Activated CD4-positive, CD25-positive, alpha-beta regulatory T cell treated with anti-CD3 and anti-CD28 coated beads, Interleukin-2, amount 50 U/mL, for 24 hours (primary cell): ENCODE results near the gene EPB41L5.
"Not testable (repeated sequence)": the region's sequence is repeated elsewhere in the genome, so short reads cannot be mapped to it uniquely, and the experiment has no call there.

ENCODE experiments used
- ATAC-seq, 2 donors: fragments of 150-1000 bp; cut with Tn5 transposase; one replicate each; pipeline ENCODE4 v1.10.0; 2021; ENCODE audit warnings: mild to moderate bottlenecking in 1 of 2, moderate library complexity in 1 of 2

EPB41L5 gene

DNA sequence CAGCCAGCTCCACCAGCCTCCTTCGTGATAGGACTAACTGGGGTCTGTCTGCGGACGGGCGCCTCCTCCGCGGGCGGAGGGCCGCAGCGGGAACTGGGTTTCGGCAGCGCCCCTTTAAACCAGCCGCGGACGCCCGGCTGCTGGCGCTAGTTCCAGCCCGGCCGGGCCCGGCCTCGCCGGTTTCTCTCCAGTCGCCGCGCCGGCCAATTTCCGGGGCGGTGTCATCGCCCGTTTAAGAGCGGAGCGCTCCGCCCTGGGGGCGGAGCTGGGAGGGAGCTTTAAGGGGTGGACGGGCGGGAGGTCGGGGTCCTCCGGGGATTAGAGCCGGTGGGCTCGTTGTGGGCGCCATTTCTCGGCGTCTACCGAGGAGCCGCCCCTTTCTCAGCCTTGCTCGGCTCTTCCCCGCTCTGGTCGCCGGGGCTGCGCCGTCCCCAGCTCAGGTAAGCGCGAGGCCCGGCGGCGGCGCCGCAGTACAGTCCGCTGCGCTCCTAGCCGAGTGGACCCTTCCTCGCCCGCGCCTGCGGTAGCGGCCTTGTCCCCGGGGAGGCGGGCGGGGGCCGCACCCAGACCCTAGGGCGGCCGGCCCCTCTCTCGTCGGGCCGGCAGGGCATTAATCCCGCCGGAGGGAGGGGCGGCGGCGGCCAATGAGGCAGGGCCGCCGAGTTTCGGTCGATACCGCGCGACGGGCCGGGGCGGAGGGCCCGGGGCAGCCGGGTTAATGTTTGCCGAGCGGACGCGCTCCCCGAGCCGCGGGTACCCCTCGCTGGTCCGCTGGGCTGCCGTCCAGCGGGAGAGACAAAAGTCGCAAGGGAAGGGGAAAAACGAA is at the start of gene EPB41L5:
EPB41L5 (plus strand) TSS at position 307 of the 826 bp plus-strand sequence. CDS start 6,008 bp downstream, outside the sequence.
- peak; percentile 93 to 94 for ATAC-seq

DNA sequence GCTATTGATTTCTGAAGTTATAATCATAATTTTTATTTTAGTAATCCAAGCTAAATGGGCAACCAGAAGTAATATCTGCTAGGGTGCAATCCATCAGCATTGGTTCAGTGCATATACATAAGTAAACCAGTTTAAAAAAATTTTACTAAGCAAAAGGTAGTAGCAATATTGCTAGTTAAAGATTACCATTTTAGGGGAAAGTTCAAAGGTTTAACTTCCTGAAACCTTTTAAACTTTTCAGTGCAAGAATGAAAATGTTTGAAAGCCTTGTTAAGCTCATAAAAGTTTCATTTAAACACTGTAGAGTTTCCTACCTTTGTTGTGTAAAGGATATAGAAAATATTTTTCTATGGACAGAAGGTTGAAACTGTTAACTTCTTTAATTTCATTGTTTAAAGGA is 31.0 kb upstream of the EPB41L5 start:
- ATAC-seq: no peak

DNA sequence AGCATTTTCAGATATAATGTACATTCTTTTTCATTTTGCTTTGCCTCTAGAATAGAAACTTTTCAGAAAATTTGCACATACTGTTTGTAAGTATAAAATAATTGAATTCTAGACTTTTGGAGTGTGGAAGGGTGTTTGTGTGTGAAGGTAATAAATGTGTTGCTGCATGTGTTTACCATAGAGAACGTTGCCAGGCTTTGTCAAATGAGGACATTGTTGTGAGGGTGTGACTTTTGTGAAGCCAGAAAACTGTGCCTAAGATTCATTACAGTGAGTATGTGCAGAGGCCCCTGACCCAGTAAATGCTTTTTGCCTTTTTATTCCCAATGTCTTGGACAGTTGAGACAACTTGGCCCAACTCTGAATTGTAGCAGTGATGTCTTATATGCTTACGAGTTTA is 30.4 kb upstream of the EPB41L5 start:
- no peak for ATAC-seq

DNA sequence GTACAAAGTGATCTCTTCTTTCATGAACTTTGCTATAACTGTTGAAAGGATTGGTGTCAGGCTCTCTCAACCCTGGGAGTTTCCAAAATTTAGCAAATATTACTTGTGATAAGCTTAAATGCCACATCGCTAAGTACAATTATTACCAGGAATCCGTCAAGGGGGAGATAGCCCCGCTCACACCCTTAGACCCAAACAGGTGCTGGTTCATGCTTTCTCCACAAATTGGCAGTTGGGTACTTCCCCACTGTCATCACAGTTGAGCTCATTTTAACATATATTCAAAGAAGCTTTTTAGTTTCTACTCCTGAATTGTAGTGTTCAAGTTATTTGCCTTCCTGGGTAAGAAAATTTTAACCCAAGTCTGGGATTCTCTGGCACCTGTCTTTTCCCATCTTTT is 29.8 kb upstream of the EPB41L5 start:
- peak; percentile 56 to 62 for ATAC-seq

DNA sequence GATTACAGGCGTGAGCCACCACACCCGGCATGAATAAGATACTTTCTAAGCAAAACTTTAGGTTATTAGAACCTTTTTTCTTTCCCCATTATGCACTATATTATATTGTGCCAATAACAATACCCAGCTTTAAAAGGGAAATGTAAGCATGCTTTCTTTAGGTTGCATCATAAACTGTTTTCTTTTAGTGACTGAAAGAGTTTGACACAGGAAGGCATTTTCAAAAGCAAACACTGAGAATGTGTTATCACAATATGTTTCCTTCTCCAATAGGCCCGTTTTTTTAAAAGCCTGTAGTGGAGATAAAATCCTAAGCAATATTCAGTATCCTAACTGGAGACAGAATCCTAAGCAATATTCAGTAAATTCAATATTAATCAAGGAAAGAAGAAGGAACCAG is 16.7 kb upstream of the EPB41L5 start:
- no peak for ATAC-seq

DNA sequence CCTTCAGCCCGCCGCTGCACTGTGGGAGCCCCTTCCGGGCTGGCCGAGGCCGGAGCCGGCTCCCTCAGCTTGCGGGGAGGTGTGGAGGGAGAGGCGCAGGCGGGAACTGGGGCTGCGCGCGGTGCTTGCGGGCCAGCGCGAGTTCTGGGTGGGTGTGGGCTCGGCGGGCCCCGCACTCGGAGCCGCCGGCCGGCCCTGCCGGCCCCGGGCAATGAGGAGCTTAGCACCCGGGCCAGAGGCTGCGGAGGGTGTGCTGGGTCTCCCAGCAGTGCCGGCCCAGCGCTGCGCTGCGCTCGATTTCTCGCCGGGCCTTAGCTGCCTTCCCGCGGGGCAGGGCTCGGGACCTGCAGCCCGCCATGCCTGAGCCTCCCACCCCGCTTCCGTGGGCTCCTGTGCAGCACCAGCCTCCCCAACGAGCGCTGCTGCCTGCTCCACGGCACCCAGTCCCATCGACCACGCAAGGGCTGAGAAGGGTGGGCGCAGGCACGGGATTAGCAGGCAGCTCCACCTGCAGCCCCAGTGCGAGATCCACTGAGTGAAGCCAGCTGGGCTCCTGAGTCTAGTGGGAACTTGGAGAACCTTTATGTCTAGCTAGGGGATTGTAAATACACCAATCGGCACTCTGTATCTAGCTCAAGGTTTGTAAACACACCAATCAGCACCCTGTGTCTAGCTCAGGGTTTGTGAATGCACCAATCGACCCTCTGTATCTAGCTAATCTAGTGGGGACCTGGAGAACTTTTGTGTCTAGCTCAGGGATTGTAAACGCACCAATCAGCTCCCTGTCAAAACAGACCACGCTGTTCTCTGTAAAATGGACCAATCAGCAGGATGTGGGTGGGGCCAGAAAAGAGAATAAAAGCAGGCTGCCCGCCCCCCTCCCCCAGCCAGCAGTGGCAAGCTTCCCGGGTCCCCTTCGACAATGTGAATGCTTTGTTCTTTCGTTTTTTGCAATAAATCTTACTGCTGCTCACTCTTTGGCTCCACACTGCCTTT is 15.7 kb upstream of the EPB41L5 start:
- not testable (repeated sequence) for ATAC-seq

DNA sequence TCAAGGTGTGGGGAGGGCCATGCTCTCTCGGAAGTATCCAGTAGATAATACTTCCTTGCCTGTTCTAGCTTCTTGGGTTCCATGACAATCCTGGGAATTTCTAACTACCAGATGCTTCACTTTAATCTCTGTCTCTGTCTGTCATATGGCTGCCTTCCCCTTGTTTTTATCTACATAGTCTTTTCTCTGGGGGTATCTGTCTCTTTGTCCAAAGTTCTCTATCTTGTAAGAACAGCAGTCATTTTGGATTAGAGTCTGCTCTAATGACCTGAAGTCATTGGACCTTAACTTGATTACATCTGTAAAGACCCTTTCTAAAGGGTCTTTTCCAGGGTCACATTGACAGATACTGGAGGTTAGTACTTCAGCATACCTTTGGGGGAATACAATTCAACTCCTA is 11.4 kb upstream of the EPB41L5 start:
- ATAC-seq: no peak

DNA sequence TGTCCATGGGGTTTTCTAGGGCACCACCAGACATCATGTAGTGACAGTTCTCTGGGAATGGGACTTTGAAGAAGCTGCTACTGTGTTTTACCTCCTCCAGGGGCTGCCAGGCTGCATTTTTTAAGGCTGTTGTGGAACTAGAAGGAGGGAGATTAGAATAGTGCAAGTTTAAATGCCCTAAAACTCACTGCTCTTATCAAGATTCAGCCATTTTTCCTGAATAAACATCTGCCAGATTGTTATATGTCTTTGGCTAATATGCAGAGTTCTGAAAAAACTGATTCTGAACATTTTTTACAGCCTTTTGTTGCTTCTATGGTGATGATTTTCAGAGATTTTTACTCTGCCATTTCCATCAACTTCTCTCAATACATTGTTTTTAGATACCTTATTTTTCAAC is 8.6 kb upstream of the EPB41L5 start:
- no peak for ATAC-seq

DNA sequence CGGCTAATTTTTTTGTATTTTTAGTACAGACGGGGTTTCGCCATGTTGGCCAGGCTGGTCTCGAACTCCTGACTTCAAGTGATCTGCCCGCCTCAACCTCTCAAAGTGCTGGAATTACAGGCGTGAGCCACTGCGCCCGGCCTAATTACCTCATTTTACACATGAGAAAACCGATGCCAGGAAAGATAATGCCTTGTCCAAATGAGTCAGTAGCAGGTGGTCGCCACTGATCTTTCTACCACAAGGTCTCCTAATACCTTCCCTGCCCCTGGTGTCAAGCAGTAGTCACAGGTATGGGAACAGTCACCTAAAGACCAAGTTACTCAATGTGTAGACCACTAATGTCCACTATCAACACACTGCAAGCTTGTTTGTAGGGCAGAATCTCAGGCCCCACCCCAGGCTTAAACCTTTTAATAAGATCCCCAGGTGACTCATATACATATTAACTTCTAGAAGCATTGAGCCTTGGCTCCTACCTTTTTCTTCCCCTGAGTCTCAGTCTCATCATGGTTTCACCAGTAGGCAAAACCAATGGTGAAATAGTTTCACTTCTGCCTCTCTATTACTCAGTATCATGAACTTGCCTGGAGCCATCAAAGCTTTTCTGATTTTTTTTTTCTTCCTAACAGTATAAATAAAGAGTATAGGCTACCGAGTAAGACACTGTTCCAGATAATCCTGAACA is 6.9 kb upstream of the EPB41L5 start:
- ATAC-seq: peak; percentile 59 to 60

DNA sequence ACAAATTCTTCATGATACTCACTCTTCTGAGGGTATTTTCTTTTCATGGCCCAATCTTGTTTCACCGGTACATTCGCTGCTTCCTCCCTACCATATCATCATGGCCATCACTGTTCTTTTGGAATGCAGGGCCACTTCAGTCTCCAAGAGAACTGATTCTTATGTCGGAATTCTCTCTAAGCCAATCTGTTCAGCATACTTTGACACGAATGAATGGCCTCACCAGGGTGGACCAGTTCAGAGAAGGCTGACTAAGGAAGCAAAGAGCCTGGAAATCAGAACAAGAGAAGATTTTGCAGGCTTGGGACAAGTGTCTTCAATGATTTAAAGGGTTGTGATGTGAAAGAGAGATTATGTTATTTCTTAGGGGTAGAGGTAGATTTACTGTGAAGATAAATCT is 5.0 kb upstream of the EPB41L5 start:
- no peak for ATAC-seq

DNA sequence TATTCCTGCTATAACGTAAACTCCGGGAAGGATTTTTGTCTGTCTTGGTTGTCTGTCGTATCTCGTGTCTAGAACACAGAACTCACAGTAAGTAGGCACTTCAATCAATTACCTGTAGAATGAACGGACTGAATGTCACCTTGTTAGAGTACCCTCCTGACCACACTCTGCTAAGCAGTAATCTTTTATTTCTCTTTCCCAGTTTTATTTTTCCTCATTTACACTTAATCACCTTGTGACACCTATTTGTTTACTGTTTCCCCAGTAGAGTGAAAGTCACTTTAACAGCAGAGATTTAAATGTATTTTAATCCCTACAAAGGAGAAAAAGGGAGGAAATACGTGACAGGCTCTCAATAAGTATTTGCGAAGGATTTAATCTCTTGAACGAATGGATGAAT is 514 bp upstream of the EPB41L5 start:
- no peak for ATAC-seq

DNA sequence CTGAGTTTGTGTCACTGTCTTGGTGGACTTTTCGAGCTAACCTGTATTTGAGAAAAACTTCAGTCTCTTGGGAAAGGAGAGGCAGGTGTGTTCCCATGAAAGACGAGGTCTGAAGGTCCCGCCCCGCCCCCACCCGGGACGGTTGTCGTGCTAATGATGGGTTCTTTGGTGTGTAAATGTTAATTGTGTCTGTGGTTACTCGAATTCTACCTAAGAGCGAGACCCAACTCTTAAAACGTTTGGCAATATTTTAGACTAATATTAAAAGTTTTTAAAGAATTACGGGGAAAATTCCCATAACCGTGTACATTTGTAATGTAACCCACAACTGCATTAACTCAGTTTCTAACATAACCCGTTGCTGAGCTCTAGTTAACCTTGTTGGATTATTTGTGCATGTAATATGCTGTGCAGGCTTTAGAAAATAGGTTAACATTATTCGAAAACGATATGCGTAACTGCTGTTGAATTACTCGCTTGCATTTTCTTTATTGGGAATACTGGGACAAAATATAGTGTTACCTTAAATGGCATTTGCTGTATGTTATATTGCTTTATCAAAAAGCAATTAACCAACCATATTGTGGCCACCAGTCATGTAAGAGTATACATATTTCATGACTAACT is 833 bp downstream of the EPB41L5 start:
- no peak for ATAC-seq

DNA sequence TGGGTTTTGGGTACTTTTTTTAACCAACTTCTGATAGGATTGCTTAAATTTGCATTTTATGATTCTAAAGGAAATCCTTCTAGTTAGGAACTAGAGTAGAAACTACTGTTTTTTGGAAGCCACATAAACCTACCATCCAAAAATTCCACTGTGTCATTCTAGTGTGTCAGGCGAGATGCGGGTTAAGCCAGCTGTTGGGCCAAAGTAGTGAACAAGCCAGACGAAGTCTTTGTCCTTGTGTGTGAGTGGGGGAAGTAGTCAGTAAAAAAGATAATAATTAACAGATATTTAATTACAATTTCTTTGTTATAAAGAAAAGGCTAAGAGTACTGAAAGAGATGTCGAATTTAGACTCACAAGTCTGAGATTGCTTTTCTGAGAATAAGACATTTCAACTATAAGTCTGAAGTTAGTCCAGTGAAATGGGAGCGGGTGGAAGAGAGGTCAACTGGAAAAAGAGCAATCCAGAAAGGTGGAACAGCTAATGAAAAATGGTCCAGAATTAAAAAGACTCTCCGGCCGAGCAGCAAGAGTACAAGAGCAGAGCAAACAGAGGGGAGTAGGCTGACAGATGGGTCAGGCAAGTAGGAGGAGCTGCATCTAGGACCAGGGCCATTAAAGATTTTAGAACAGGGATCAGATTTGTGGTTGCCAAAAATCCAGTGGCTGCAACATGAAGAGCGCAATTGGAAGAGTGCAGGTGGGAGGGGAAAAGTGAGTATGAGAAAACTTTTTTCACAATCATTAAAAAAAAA is 1.5 kb downstream of the EPB41L5 start:
- ATAC-seq: no peak

DNA sequence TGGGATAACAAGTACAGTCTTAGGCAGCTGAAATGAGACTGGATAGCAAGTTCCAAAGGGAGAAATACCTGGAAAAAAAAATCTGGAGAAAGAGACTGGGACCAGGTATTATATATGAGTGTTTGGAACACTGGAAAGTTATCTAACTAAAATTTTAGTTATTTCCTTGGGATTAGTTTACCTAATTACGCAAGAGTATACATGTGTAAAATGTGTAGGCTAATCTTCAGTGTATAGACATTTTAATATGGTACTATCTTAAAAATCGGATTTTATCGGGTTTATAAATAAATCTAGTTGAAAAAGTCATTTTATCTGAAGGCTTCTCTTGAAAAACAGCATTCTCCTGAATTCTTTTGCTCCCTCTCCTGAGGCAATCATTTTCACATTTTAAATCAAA is 3.9 kb downstream of the EPB41L5 start:
- no peak for ATAC-seq

DNA sequence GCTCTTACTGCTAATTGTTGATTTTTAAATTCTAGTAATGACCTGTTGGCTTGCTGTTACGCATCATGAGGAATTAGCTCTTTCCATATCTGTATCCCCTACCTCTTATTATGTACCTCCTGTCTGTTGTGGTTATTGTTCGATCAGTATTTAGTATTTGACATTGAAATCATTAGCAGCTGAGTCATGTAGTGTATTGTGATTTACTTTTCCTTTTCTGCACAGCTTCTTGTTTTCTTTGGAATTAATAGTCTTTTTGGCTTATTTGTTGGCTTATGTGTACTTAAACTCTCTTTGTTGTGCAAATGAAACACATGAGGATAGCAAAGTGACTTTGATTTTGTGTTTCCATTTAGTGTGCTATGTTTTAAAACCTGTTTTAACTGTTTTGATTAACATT is 4.3 kb downstream of the EPB41L5 start:
- ATAC-seq: no peak

DNA sequence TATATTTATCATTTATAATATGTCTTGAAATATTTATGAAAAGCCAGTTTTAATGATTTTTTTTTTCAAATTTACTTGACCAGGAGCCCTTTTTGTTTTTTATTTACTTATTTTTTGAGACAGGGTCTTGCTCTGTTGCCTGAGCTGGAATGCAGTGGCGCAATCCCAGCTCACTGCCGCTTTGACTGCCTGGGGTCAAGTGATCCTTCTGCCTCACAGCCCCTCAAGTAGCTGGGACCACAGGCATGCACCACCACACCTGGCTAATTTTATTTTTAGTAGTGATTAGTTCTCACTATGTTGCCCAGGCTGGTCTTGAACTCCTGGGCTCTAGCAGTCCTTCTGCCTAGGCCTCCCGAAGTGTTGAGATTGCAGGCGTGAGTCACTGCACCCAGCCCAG is 5.7 kb downstream of the EPB41L5 start:
- ATAC-seq: no peak

DNA sequence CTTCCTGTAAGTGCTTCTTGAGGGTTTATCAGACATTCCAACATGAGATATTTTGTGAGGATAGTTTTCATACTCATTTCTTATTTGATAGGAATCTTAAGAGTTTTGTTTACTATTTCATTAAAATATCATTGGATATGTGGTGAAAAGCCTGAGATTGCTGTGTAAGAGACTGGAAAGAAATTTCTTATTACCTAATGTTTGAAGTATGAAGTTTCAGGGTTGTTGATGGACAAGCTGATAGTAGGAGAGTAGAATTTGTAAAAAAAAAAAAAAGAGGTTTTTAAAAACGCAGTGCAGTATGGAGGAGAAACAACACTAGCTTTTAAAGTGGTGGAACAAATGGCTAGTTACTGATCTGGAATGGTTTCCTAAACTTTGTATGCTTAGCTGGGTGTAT is 7.7 kb downstream of the EPB41L5 start:
- ATAC-seq: no peak

DNA sequence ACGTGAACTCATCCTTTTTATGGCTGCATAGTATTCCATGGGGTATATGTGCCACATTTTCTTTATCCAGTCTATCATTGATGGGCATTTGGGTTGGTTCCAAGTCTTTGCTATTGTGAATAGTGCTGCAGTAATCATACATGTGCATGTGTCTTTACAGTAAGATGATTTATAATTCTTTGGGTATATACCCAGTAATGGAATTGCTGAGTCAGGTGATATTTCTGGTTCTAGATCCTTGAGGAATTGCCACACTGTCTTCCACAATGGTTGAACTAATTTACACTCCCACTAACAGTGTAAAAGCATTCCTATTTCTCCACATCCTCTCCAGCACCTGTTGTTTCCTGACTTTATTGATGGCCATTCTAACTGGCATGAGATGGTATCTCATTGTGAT is 9.6 kb downstream of the EPB41L5 start:
- not testable (repeated sequence) for ATAC-seq

DNA sequence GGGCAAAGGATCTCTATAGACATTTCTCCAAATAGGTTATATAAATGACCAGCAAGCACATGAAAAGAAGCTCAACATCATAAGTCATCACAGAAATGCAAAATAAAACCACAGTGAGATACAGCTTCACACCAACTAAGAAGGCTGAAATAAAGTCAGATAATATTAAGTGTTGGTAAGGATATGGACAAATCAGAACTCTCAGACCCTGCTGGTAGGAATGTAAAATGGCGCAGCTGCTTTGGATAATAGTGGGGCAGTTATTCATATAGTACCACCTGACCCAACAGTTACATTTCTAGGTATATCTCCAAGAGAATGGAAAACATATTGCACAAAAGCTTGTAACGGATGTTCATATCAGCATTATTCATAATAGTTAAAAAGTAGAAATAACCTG is 14.0 kb downstream of the EPB41L5 start:
- no peak for ATAC-seq

DNA sequence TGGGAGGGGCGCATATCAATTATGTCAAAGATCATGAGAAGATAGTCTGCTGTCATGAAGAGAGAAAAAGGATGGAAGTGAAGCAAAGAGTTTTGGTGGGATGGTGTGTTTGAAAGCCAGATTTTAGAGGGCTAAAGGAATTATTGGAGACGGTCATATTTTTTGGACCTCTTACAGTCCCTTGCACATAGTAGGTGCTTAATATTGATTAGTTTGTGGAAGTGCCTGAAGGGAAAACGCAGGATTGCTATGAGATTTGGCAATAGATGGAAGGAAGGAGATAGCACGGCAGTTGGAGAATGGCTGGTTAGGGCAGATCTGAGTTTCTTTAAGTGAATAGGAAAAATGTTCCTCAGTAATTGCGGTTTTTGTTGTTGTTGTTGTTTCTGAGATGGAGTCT is 15.9 kb downstream of the EPB41L5 start:
- ATAC-seq: no peak
